Choroid plexus epithelial cell (primary cell): ENCODE results near the gene NR2F2.

ENCODE experiments used
- DNase-seq: peaks from one replicate; pipeline ENCODE4 v3.0.0-alpha.2; 2010; ENCODE audit warnings: low read depth
- H3K4me3 ChIP-seq: 2 replicates; pipeline ENCODE4 v1.5.1; 2011; ENCODE audit warnings: low read depth, mild to moderate bottlenecking, control low read depth, low read length, moderate library complexity
- CTCF ChIP-seq: conservative IDR thresholded peaks from 2 replicates; pipeline ENCODE4 v1.5.1; 2011; ENCODE audit warnings: low read depth, mild to moderate bottlenecking, control low read depth, inconsistent platforms, low read length, moderate library complexity

The NR2F2 gene

GRCh38 chr15:96344706-96345559, 14.4 kb downstream of the NR2F2 start:
- no peak for TF ChIP-seq CTCF
- DNase-seq = peak; percentile 36
- H3K4me3 ChIP-seq = peak overlapping the region; percentile 94

- peak; percentile 85 for DNase-seq
- H3K4me3 ChIP-seq = peak overlapping the region; percentile 94
- peak; percentile 45 for TF ChIP-seq CTCF
Observed at GRCh38 chr15:96345560-96346399, 15.3 kb downstream of the NR2F2 start.

GRCh38 chr15:96346409-96346970, 16.0 kb downstream of the NR2F2 start:
- H3K4me3 ChIP-seq = peak overlapping the region; percentile 94
- TF ChIP-seq CTCF = no peak

GRCh38 chr15:96347181-96348111, 16.9 kb downstream of the NR2F2 start:
- H3K4me3 ChIP-seq = peak overlapping the region; percentile 94
- peak; percentile 84 for DNase-seq
- no peak for TF ChIP-seq CTCF

More at GRCh38 chr15:96346409-96346970, 16.0 kb downstream of the NR2F2 start:
- peak; percentile 37 for DNase-seq

GRCh38 chr15:96348112-96349027, 17.9 kb downstream of the NR2F2 start:
- H3K4me3 ChIP-seq = peak overlapping the region; percentile 94
- no peak for TF ChIP-seq CTCF
- peak; percentile 68 for DNase-seq
